Activated T-helper 9 cell treated with anti-CD3 and anti-CD28 coated beads, Interleukin-2, amount 50 U/mL, for 16 hours (primary cell): ENCODE measurements around the gene RXRA.
A peak's percentile ranks its signal among the peaks of the same experiment; 100 is the strongest.

Source experiments
- DNase-seq: peaks from one replicate; pipeline ENCODE4 v3.0.0-alpha.2; 2020; ENCODE audit warnings: low read depth

The RXRA gene

DNA sequence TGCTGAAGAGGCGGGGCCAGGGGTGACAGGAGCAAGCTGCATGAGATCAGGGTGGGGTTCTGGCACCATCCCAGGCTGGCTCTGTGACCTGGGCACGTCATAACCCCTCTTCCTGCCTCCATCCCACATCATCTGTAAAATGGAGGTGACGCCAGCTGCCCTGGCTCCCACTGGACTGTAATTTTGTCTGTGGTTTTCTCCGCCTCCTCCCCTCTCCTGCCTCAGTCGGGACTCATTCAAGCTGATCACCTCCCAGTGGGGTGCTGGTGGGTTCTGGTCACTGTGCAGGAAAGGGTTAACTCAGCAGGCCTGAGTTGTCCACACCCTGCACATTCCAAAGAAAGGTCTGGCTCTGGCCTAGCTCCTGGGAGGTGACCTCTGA lies 128.2 kb downstream of the RXRA start:
- no peak for DNase-seq

DNA sequence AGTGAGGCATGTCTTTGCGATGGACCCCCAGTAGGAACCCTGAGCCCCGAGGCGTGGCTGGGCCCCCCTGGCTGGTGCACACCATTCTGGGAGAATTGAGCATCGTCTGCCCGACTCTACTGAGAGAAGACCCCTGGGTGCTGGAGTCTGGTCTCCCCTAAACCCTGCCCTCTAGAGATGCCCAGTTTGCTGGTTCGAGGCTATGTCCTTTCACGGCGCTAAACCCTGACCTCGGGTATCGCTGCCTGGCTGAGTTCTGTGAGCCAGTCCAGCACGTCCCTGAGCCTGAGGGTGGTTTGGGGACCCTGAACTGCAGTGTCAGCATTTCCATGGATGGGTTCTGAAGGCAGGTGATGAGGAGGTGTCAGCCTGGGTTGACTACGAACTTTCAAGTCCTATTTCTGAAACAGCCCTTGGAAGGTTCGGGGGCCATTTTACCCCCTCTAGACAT lies 128.8 kb downstream of the RXRA start:
- DNase-seq, result no peak

DNA sequence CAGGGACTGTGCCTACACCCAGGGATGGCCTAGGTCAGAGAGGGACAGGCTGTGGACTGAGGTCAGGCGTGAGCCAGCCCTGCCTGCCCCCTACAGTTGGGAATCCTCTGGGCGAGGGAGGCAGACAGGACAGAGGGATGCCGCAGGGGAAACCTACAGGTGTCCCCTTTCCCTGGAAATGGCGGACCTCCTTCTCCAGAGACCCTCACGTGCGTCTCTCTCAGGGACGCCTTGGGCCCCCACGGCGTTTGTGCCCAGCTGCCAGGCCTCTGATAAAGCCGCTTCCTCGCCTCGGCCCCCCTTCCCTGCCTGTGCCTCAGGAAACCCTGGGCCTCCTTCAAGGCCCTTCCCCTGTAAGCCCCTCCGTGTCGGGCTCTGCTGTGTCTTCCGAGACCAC lies 129.3 kb downstream of the RXRA start:
- no peak for DNase-seq

DNA sequence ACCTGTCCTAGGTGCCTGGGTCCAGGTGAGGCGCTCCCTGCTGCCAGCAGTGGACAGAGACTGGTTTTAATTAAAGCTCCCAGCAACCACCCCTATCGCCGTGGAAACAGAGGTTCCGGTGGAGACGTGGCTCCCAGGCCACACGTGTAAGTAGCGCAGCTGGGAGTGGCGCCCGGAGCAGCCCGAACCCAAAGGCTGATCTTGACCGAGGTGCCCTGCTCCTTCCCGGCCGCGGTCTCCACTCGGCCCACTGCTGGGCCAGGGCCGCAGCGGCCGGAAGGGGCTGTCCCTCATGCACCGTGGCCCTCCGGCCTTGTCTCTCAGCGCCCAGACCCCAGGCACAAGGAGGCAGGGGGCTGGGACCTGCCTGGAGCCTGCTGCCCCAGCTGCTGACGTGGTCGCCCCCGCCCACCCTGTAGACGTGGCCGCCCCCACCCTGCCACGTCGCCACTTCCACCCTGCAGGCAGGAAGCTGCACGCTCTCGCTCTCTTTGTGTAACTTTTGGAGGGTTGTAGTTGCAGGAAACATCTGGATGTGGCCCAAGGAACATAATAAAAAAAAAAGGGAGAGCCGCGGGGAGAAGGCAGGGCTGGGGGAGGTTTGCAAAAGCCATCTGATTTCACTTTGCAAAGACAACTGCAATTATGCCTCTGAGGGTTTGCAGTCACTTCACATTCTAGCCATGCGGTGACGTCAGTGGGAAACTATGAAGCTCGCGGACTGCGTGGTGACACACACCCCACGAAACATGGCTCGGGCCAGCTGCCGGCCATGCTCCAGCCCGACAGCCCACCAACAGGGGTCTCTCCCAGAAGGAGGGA lies 129.9 kb downstream of the RXRA start:
- DNase-seq, result peak; percentile 51

DNA sequence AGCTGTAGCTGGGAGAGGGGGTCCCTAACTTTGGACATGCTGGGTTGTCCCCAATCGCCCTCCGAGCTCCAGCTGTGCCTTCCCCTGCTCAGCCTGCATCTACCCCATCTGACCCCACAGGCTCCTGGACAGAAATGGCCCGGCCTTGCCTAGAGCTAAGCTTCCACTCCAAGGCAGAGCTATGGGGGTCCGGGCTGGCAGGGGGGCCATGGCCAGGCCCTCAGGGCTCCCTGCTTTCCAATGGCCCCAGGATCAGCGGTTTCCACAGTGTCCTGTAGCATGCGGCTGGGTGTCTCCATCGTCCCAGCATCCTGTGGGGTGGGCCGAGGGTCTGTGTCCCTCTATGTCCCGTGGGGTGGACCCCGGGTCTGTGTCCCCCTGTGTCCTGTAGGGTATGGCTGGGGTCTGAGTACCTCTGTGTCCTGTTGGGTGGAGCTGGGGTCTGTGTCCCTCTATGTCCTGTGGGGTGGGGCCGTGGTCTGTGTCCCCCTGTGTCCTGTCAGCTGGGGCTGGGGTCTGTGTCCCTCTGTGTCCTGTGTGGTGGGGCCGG lies 130.6 kb downstream of the RXRA start:
- no peak for DNase-seq

DNA sequence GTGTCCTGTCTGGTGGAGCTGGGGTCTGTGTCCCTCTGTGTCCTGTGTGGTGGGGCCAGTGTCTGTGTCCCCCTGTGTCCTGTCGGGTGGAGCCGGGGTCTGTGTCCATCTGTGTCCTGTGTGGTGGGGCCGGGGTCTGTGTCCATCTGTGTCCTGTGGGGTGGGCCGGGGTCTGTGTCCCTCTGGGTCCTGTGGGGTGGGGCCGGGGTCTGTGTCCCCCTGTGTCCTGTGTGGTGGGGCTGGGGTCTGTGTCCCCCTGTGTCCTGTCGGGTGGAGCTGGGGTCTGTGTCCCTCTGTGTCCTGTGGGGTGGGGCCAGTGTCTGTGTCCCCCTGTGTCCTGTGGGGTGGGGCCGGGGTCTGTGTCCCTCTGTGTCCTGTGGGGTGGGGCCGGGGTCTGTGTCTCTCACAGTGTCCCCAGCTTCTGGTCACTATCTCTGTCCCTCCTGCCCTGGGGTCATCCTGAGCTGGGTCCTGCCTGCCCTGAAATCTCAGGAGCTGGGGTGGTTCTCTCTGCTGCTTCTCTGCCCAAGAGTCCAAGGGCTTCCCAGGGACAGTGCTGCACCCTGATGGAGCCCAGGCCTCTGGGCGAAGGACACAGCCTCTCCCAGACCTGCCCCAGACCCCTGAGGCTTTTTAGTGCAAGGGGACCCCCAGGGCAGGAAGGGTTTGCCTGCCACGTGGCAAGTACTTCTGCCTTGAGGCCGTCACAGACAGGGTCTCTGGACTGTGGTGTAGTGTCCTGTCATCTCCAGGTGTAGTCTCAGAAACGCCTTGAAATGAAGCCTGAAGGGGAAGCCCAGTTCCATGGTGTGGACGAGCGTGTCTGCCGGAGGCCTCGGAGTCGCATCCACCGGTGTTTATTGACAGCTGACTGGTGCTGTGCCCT lies 131.3 kb downstream of the RXRA start:
- DNase-seq, result no peak

DNA sequence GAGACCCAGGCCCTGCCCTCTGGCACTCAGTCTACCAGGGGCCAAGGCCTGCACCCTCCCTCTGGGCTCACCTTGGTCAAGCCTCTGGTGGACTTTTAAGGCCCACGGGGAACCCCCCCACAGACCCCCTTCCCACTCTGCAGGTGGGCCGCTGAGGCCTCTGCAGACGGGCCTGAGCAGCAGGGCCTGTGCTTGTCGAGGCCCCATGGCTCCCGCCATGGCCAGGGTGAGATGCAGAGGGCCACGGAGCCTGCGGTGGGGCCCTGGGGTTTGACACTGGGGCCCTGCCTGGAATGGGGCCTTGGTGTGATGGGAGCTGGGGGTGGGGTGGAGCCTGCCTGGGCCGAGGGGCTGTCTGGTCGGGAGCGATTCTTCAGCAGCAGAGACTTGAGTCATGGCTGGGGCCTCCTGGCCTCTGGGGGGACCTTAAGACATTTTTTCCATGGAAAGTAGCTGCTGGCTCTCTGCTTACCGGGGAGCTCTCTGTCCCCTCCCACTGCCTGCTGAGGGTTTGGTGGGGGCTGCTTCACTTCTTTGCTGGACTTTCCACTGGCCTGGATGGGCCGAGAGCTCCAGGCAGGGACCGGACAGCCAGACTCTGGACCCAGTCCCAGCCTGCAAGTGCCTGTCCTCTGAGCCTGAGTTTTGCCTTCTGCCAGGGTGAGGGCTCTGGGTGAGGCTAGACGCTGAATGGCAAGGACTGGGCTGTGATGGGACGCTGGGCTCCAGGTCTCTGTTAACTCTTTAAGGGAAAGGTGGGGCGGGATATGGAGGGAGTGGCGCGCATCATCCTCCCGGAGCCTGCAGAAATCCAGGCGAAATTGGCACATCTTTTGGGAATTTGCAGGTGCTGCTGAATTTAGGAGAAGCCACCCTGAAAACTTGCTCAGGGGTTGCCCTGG lies 132.2 kb downstream of the RXRA start:
- no peak for DNase-seq

DNA sequence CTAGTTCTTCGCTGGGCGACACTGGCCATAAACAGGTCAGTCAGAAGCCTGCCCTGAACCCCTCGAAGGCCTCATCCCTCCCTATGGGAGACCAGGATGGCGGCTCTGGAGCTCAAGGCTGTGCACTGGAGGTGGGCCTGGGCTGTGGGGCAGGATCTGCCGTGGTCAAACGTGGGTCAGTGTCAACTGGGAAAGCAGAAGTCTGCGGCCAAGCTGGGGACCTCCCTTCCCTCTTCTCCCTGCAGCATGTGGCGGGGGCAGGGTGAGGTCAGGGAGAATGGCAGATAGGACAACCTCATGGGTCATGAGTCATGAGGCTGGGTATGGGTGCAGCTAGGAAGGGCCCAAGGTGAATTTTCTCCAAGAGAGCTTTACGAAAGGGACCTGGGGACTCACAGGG lies 132.9 kb downstream of the RXRA start:
- no peak for DNase-seq

DNA sequence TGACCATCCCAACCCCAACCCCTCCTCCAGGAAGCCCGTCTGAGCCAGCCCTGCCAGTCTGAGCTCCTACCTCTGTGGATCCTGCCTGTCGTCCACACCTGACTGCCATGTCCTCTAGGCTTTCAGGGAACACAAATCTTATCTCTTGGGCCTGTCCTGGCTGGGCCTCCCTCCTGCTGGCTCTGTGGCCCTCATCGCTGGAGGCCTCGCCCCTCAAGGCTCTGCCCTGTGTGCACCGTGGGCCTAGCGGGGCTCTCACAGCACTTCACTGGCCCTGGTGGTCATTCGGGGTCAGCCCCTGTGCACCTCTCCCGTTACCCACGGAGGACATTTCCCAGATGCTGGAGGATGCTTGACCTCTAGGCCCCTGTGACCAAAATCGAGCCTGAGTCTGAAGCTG lies 133.3 kb downstream of the RXRA start:
- DNase-seq, result no peak

DNA sequence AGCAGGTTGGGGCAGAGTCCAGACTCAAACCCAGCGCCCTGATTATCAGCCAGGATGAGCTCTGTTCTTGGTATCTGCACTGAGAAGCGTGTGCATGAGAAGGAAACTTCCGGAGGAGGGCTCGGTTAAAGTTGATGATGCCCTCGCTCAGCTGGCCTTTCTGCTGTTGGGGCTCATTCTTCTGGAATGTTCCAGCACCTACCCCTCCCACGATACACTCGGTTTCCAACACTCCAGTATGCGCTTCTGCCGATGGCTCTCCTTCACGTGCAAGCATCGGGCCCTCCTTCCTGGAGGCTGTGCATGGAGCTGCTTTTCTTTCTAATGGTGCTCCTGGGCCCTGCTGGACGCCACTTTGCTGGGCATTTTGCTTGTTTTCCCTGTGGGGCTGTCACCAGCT lies 134.0 kb downstream of the RXRA start:
- DNase-seq, result no peak

DNA sequence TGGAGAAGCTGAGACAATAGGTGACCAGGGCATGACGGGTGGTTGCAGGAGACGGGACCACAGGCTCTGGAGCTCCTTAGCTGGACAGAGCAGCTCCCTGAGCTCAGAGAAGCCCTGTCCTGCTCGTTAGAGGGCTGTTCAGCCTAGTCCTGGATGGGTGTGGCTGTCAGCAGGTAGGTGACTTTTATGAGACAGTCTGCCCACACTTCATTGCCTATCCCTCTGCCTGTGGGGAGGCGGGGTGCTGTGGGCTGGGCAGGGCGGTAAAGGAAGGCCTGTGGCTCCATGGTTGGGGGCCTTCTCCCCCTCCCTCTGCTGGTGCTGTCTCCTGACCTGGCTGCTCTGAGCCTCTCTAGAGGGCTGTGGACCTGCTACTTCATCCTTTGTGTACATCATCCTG lies 134.6 kb downstream of the RXRA start:
- no peak for DNase-seq

DNA sequence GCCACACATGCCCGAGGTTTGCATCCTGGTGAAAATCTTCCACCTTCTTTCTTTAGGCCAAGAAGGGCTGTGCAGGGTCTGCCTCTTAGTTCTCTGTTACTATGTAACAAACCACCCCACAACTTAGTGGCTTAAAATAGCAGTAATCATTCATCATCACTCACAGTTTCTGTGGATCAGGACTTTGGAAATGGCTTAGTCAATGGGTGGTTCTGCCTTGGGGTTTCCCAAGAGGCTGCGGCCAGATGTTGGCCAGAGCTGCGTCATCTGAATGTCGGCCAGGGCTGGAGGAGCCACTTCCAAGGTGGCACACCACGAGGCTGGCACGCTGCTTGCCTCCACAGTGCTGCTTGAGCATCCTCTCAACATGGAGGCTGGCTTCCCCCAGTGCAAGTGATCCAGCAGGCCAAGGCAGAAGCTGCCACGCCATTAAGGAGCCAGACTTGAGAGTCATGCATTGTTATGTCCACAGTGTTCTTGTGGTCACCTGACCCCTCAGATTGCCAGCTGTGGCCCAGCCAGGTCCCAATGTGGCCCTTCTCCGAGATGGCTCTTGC lies 135.2 kb downstream of the RXRA start:
- DNase-seq, result no peak

DNA sequence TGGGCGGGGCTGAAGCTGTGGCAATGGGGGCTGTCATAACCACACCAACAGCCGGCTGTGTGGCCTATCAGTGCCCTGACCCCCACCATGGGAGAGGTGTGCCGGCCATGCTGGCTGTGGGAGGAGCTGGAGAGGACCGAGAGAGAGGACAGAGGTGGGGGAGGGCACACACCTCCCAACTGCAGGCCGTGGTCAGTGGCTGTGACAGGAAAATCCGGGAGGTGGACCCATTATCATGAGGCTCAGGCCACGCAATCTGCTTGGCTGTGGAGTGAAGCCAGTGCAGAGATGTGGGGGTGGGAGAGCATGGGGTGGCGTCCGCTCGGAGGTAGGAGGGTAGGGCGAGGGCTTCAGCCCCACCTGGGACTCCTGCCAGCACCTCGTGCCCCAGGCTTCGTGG lies 136.1 kb downstream of the RXRA start:
- no peak for DNase-seq

DNA sequence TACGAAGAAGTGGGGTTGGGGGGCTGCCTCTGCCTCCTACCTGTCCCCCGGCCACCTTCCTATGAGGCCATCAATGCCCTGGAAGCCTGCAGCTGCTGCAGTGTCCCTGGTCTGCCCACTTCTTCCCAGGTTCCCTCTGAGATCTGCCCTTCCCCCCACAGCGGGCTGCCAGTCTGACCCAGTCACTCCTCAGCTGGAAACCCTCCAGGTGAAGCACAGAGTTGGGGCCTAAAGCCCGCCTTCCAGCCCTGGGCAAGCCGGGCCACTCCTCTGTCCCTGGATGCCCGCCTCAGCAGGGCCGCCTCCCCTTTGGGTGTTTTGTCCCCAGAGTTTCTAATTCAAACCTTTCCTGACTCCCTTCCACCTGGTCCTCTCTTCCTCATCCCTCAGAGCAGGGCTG lies 137.0 kb downstream of the RXRA start:
- DNase-seq, result no peak

DNA sequence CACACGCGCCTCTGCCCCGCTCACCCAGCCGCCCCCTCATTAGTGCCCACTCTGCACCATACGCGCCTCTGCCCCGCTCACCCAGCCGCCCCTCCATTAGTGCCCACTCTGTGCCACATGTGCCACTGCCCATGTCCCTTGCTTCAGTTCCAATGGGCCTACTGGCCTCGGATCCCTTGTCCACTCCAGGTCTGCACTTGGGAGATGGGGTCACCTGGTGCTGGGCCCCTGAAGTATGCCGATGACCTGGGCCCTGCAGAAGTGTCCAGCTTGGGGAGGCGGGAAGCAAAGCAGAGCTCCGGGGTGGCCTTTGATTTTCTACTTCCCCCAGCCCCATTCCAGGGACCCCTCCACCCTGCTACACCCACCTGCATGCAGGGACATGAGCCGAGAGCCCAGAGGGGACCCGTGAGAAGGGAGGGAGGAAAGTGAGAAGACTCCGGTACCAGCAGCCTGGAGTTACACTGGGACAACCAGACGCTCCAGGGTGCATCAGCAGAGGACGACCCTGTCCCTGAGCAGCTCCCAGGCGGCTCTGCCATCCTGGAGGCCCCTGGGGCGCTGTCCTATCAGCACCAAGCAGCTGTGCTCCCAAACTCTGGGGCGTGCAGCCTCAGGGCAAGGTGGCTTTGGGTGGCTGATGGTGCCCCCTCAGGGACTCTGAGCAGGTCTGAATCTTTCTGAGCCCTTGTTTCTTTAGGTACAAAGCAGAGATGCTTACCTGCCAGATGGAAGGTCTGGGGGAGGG lies 140.8 kb downstream of the RXRA start:
- no peak for DNase-seq

DNA sequence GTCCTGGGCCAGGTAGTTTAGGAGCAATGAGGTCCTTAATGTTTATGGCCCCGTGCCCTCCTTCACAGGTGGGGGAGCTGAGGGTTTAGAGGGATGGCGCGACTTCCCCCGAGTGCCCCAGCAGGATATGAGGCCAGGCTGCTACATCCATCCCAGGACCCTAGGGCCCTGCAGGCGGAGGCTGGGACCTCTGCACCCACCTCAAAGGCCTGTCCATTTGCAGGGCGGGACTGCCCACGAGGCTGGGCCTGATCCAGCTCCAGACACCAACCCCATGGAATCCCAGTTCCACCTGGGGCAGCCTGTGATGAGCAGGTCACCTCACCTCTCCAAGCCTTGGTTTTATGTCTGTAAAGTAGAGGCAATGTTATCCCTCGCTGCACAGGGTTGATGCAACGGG lies 142.1 kb downstream of the RXRA start:
- DNase-seq, result no peak

DNA sequence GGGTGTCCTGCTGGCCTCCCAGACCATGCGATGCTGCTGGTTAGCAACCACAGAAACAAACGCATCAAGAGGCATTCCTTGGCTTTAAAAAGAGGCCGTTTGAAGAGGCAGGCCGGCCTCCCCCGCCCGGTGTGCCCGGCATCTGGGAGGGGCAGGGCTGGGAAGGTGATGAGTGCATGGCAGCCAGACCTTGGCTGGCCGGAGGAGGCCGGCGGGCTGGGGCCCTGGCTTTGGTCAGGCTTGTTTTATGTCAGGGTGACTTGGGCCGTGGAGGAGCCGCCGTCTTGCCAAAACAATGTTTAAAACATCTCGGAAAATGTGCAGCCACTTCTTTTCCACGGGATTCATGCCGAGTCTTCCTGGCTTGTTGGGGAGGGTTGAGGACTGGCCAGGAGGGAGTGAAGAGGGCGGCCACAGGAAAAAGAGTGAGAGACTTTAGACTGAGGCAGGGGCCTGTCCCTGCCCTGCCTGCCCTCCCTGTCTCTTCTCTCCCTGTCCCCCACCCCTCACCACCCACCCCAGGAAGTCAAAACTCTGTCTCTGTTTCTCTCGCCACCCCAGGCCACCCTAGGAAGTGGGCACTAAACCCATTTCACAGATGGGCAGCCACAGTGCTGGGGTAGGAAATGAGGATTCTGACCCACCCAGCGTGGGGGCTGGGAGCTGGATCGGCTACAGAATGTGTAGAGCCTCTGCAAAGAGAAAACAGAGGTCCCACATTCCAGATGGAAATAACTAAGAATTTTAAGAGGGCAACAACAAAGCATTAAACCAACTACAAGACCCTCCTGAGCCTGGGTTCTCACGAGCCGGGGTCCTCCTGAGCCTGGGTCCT lies 143.0 kb downstream of the RXRA start:
- DNase-seq, result no peak

DNA sequence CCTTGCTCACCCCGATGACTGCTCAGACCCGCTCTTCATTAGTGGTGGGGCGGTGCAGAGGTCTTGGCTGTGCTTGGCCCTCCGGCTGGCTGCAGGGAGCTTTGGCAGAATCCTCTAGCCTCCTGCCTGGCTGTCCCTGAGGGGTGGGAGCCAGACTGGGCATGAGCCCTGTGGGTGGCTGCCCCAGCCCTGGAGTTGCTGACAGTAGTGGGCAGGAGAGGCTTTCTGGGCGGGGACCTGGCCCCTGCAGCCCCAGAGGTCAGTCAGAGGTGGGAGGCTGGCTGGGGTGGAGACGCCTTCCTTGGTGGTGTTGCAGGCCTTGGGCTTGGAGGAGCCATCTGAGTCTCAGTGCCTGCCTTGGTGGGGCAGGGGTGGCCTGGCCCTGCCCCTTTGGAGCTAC lies 146.0 kb downstream of the RXRA start:
- DNase-seq, result no peak

DNA sequence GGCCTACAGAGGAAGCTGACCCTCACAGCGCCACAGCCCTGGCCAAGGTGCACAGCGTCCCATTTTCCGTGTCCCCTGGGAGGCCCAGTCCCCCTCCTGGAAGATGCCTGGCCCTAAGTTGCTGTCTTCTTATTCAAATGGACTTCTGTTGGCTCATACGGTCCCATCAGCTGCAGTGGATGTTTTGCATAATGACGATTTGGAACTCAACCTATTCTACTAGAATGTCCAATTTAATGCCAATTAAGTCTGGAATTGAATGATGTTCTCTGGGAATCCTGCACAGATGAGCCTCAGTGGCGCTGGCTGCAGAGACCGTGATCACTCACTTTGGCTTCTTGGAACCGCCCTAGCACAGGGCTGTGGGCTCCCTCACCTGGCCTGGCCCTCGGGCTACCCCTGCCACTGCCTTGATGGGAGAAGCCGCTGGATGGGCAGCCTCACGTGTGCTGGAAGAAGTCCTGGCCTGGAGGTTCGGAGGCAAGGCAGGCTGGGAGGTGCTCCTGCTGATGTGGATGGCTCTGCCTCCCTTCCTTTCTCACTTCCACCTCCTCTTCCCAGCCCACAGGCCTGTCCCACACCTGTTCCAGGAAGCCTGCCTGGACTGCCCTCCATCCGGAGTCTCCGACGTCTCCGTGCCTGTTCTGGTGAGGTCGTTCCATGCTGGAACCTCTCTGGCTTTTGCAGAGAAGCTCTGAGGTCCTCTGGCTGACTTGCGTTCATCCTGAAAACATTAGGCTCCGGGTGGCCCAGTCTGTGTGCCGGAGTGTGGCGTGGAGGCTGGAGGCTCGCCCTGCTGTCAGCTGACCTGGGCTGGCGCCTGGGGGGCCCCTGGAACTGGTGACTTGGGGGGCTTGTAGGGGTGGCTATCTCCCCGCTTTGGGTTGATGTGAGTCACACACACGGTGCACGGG lies 147.1 kb downstream of the RXRA start:
- no peak for DNase-seq
